HCT116 (cell line): ENCODE measurements around the gene OBSL1. TPM values are rescaled to one million over a fixed set of nuclear protein-coding genes. Genes with fewer than 3 reads are reported as not detected.

Experiments used
- ATAC-seq: fragments of 200-7000 bp; cut with Tn5 transposase; 2 replicates; pipeline ENCODE4 v1.9.1; 2020; ENCODE audit warnings: mild to moderate bottlenecking, moderate library complexity
- BruUV-seq: library from RNA; stranded (reverse); fragments of 400-500 nt; replicated peaks from 2 replicates; lab custom pipeline; 2021; lab: Mats Ljungman, UMichigan
- CTCF ChIA-PET: fragments of 300-600 bp; sonication (Branson Sonifier 250); formaldehyde crosslinking; loops from one replicate; lab custom pipeline; 2021; ENCODE audit warnings: antibody characterized with exemption; lab: Charles Lee
- POLR2A ChIA-PET: fragments of 300-600, 350-600 bp; sonication (Branson Sonifier 250); formaldehyde crosslinking; loops from one replicate; lab custom pipeline; 2021; ENCODE audit warnings: antibody characterized with exemption; lab: Charles Lee
- RAD21 ChIA-PET, 2 experiments: fragments of 300-600 bp; sonication (Branson Sonifier 250); formaldehyde crosslinking; loops; one replicate each; lab custom pipeline; 2023; ENCODE audit warnings: low total read pairs in 2 of 2; ENCODE audit not compliant: uncharacterized antibody in 2 of 2, unreplicated experiment in 2 of 2, low non-redundant PET in 1 of 2; lab: Charles Lee
- DNase-seq: peaks from one replicate; pipeline ENCODE4 v3.0.0-alpha.2; 2010; ENCODE audit warnings: low read depth, low spot score
- H2AFZ ChIP-seq: fragments of 200-600 bp; shearing (Covaris generic), sonication (generic); 2 replicates; pipeline ENCODE4 v1.6.1; 2017; ENCODE audit warnings: low read depth, mixed run types, mixed read lengths, antibody characterized with exemption, low read length; ENCODE audit not compliant: poor library complexity, severe bottlenecking
- H3K27ac ChIP-seq: 2 replicates; pipeline ENCODE4 v1.5.1; 2012; ENCODE audit warnings: low read depth, low read length
- H3K27me3 ChIP-seq: fragments of 200-600 bp; sonication (generic); 2 replicates; pipeline ENCODE4 v1.6.1; 2016; ENCODE audit warnings: mixed run types, low read length, mixed read lengths; ENCODE audit not compliant: insufficient read depth
- H3K36me3 ChIP-seq, 2 experiments: fragments of 200-500 bp in 1 of 2; fragments of 200-600 bp in 1 of 2; sonication (Bioruptor generic) in 1 of 2; sonication (generic) in 1 of 2; 2 replicates each; pipeline versions ENCODE4 v1.5.1 to v1.6.1; 2014 to 2016; ENCODE audit warnings: low read length in 2 of 2, inconsistent platforms in 1 of 2, mixed read lengths in 1 of 2, mixed run types in 1 of 2; ENCODE audit not compliant: insufficient read depth in 2 of 2, control insufficient read depth in 1 of 2
- H3K4me1 ChIP-seq, 2 experiments: fragments of 200-600 bp in 1 of 2; sonication (generic) in 1 of 2; 2 replicates each; pipeline versions ENCODE4 v1.5.1 to v1.6.1; 2012 to 2017; ENCODE audit warnings: low read length in 2 of 2, inconsistent platforms in 1 of 2, mild to moderate bottlenecking in 1 of 2, mixed read lengths in 1 of 2, mixed run types in 1 of 2, moderate library complexity in 1 of 2; ENCODE audit not compliant: insufficient read depth in 2 of 2, control insufficient read depth in 1 of 2
- H3K4me2 ChIP-seq: fragments of 200-600 bp; sonication (generic); 2 replicates; pipeline ENCODE4 v1.6.1; 2017; ENCODE audit warnings: mixed run types, low read length, mixed read lengths
- H3K4me3 ChIP-seq, 2 experiments: fragments of 200-600 bp in 1 of 2; sonication (generic) in 1 of 2; replicated peaks in 1 of 2; 2 replicates each; pipeline ENCODE4 v1.5.1; 2011 to 2016; ENCODE audit warnings: low read length in 2 of 2, control low read depth in 1 of 2, low read depth in 1 of 2, mild to moderate bottlenecking in 1 of 2, mixed read lengths in 1 of 2, mixed run types in 1 of 2
- H3K79me2 ChIP-seq: fragments of 200-600 bp; sonication (generic); 2 replicates; pipeline ENCODE4 v1.6.1; 2017; ENCODE audit warnings: mild to moderate bottlenecking, mixed run types, low read length, moderate library complexity, mixed read lengths; ENCODE audit not compliant: insufficient read depth
- H3K9ac ChIP-seq: fragments of 200-600 bp; sonication (generic); 2 replicates; pipeline ENCODE4 v1.6.1; 2016; ENCODE audit warnings: low read length, mixed read lengths
- H3K9me2 ChIP-seq: fragments of 200-600 bp; sonication (generic), shearing (Covaris generic); 2 replicates; pipeline ENCODE4 v1.6.1; 2017; ENCODE audit warnings: mixed run types, mild to moderate bottlenecking, moderate library complexity; ENCODE audit not compliant: insufficient read depth
- H3K9me3 ChIP-seq, 2 experiments: fragments of 200-500 bp in 1 of 2; fragments of 200-600 bp in 1 of 2; sonication (Bioruptor generic) in 1 of 2; sonication (generic) in 1 of 2; 2 replicates each; pipeline ENCODE4 v1.6.1; 2014 to 2017; ENCODE audit warnings: low read length in 2 of 2, mixed read lengths in 2 of 2, inconsistent platforms in 1 of 2, low read depth in 1 of 2, mild to moderate bottlenecking in 1 of 2, mixed run types in 1 of 2, moderate library complexity in 1 of 2; ENCODE audit not compliant: control insufficient read depth in 1 of 2, insufficient read depth in 1 of 2
- H4K20me1 ChIP-seq: fragments of 200-600 bp; sonication (generic), shearing (Covaris generic); 2 replicates; pipeline ENCODE4 v1.6.1; 2017; ENCODE audit warnings: mixed run types, mild to moderate bottlenecking, moderate library complexity; ENCODE audit not compliant: insufficient read depth
- CBX3 ChIP-seq: IDR thresholded peaks from 2 replicates; pipeline ENCODE4 v1.6.1; 2012; ENCODE audit warnings: low read depth
- EGR1 ChIP-seq: IDR thresholded peaks from 2 replicates; pipeline ENCODE4 v1.6.1; 2012; ENCODE audit warnings: low read depth
- TCF7L2 ChIP-seq: IDR thresholded peaks from 2 replicates; pipeline ENCODE4 v1.7.0; 2011; ENCODE audit warnings: borderline replicate concordance, inconsistent platforms; ENCODE audit not compliant: insufficient read depth, insufficient read length; ENCODE audit errors: extremely low read depth
- ZFX ChIP-seq: fragments of 450-650 bp; IDR thresholded peaks from 2 replicates; pipeline ENCODE4 v1.6.1; 2017
- intact Hi-C: fragments of 100-400 bp; cut with micrococcal nuclease; formaldehyde crosslinking; loops from 2 replicates; pipeline ENCODE4 v1.10.0; 2022
- total RNA-seq: library from RNA; stranded (reverse); gene quantifications from one replicate; pipeline ENCODE4 v1.2.1, GENCODE V29; 2021; ENCODE audit not compliant: unreplicated experiment
- TF ChIP-seq, protein P1 (sequence below): IDR thresholded peaks from 2 replicates; pipeline ENCODE4 v1.6.1; 2012; ENCODE audit warnings: low read depth
- TF ChIP-seq, protein P2 (sequence below): IDR thresholded peaks from 2 replicates; pipeline ENCODE4 v1.6.1; 2012

The OBSL1 gene
- total RNA-seq, 1 experiment from 2014 or later = 45.2 TPM

DNA sequence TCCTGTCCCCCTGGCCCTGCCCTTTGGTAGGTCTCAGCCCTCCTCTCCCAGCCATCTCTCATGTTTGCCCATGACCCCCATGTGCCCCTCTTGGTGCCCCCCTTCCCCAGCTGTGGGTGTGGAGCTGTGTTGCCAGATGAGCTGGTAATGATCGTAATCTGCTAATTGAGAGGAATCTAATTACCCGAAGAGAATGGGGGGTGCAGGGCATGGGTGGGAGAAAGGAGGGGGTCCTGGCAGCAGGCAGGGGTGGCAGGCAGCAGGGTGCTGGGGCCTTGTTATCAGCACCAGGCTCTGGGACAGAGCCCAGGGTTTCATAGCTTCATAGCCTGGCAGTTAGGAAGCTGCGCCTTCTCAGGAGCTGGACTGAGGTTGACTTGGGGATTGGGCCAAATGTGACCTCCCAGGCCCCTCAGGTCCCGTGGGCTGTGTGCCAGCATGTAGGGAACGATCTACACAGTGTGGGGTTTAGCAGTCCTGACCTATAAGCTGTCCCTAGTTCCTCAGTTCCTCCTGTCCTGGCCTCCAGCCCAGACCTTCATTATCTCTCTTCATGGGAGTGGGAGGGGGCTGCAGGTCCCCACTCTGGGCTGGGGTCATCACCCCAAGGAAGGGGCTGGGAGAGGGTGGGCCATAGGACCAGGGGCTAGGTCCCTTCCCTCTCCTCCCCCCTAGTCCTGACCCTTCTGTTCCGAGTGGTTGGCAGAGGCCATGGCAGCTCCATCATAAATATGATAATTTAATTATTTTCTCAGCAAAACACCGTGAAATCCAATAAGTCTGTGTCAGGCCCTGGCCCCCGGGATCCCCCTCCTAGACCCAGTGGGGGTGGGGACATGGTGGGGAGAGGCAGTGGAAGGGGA lies 63.5 kb downstream of the OBSL1 start:
- no peak for DNase-seq
- Histone ChIP-seq H3K36me3 (peaks cover 6% of the 10 kb centered on the region in 2 experiments; a peak in 1 of 4 replicates), H4K20me1 (no peaks in the 10 kb centered on the region), H3K79me2 (no peaks in the 10 kb centered on the region), H3K9me2 (no peaks in the 10 kb centered on the region)
- BruUV-seq = no TSS peak
- POLR2A ChIA-PET = interaction anchor here (1.3 kb wide), 1 partner anchor 10 kb away, joined by 11 read pairs; the partner anchor contains the start of gene GMPPA
- TF ChIP-seq, protein P1, sequence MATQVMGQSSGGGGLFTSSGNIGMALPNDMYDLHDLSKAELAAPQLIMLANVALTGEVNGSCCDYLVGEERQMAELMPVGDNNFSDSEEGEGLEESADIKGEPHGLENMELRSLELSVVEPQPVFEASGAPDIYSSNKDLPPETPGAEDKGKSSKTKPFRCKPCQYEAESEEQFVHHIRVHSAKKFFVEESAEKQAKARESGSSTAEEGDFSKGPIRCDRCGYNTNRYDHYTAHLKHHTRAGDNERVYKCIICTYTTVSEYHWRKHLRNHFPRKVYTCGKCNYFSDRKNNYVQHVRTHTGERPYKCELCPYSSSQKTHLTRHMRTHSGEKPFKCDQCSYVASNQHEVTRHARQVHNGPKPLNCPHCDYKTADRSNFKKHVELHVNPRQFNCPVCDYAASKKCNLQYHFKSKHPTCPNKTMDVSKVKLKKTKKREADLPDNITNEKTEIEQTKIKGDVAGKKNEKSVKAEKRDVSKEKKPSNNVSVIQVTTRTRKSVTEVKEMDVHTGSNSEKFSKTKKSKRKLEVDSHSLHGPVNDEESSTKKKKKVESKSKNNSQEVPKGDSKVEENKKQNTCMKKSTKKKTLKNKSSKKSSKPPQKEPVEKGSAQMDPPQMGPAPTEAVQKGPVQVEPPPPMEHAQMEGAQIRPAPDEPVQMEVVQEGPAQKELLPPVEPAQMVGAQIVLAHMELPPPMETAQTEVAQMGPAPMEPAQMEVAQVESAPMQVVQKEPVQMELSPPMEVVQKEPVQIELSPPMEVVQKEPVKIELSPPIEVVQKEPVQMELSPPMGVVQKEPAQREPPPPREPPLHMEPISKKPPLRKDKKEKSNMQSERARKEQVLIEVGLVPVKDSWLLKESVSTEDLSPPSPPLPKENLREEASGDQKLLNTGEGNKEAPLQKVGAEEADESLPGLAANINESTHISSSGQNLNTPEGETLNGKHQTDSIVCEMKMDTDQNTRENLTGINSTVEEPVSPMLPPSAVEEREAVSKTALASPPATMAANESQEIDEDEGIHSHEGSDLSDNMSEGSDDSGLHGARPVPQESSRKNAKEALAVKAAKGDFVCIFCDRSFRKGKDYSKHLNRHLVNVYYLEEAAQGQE = no peak
- TF ChIP-seq CBX3 (no peak), ZFX (no peak), TCF7L2 (no peak), EGR1 (no peak)
- TF ChIP-seq, protein P2, sequence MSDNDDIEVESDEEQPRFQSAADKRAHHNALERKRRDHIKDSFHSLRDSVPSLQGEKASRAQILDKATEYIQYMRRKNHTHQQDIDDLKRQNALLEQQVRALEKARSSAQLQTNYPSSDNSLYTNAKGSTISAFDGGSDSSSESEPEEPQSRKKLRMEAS = no peak
- TF ChIP-seq, all 23 proteins: peak for 0
- Histone ChIP-seq H3K4me1 (peaks cover 0 to 19% of the 10 kb centered on the region in 2 experiments; a peak in 2 of 4 replicates), H3K27me3 (no peaks in the 10 kb centered on the region), H3K4me3 (no peak overlapping the region), H3K4me2 (no peak overlapping the region), H3K9ac (no peak overlapping the region), H3K27ac (no peak overlapping the region), H2AFZ (no peak overlapping the region), H3K9me3 (no peaks in the 10 kb centered on the region)
- ATAC-seq = no peak
- CTCF ChIA-PET = interaction anchor here (0.8 to 4.4 kb wide), 10 partner anchors 9 to 505 kb away, joined by 3 to 56 read pairs (median 4); partner anchors contain the start of gene GMPPA
- intact Hi-C loops = no loop called here
- RAD21 ChIA-PET = no interaction called here
